GM12875 (cell line): ENCODE measurements around the gene SLC22A3.
A peak's percentile ranks its signal among the peaks of the same experiment; 100 is the strongest.

Experiments used
- H3K4me3 ChIP-seq: one replicate; pipeline ENCODE4 v1.5.1; 2011; ENCODE audit warnings: low read depth, low read length, control low read depth
- TF ChIP-seq, protein P1 (sequence below): IDR thresholded peaks from 2 replicates; pipeline ENCODE4 v1.5.1; 2011; ENCODE audit warnings: low read depth, mild to moderate bottlenecking, control low read depth, inconsistent platforms, low read length, moderate library complexity, borderline replicate concordance; ENCODE audit not compliant: insufficient read depth

Gene SLC22A3

DNA sequence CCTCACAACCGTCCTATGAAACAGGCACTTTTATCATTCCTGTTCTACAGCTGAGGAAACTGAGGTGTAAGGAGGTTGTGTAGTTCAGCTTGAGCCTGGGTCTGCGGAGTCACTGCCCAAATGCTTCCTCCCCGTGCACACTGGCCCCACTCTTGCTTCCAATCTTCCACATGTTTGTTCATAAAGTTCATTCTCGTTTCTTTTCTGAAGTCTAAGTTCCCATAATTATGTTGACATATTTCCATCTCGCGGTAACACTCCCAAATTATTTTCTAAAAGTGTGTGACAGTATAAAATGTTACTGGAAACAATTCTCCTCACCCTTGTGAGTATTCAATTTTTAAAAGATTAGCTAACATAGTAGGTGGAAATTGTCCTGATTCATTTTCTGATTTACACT lies 106.9 kb downstream of the SLC22A3 start:
- no peak overlapping the region for H3K4me3 ChIP-seq
- TF ChIP-seq, protein P1, sequence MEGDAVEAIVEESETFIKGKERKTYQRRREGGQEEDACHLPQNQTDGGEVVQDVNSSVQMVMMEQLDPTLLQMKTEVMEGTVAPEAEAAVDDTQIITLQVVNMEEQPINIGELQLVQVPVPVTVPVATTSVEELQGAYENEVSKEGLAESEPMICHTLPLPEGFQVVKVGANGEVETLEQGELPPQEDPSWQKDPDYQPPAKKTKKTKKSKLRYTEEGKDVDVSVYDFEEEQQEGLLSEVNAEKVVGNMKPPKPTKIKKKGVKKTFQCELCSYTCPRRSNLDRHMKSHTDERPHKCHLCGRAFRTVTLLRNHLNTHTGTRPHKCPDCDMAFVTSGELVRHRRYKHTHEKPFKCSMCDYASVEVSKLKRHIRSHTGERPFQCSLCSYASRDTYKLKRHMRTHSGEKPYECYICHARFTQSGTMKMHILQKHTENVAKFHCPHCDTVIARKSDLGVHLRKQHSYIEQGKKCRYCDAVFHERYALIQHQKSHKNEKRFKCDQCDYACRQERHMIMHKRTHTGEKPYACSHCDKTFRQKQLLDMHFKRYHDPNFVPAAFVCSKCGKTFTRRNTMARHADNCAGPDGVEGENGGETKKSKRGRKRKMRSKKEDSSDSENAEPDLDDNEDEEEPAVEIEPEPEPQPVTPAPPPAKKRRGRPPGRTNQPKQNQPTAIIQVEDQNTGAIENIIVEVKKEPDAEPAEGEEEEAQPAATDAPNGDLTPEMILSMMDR: no peak

DNA sequence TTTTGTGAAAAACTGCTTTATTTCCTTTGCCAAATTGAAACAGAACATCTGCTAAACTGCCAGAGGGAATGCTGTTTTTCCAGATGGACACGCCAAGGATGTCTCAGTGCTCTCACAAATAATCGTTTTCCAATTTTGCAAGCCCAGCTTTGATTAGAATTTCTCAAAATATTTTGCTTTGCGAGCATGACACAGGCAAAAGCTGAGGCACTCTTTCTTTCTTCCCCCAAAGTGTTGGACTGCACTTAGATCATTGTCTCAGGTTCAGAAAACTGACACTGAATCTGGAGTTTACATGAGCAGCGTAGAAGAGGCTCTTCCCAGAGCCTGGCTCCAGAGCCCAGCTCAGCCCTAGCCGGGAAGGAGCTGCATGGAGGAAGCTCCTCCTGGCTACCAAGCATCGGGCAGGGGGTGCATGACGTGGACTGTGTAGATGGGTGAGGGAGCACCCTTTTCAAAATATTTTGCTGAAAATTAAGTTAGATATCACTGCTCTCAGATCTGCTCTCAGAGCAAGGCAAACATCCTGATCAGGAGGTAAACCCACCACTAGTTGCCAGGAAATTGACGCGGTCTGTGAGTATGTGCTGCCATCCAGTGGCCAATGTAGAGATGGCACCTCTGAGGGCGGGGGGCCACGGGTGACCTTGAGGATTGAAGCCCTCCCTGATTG lies 107.5 kb downstream of the SLC22A3 start:
- no peak overlapping the region for H3K4me3 ChIP-seq

DNA sequence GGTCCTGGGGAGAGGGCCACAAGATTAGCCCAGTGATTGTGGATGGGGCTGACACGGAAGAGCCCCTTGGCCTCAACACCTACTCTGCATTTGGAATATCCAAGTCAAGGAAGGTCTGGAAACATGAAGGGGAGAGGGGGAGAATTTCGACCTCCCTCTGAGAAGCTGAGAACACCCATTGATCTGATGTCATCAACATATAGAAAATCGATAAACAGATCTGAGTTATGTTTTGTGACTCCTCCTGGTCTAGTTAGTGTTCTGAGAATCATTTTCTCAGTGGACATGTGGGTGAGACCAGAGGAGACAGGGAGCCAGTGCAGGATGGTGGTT lies 108.0 kb downstream of the SLC22A3 start:
- no peak overlapping the region for H3K4me3 ChIP-seq
- TF ChIP-seq, protein P1: no peak

More for the DNA sequence above, 107.5 kb downstream of the SLC22A3 start:
- TF ChIP-seq, protein P1: peak; percentile 81

DNA sequence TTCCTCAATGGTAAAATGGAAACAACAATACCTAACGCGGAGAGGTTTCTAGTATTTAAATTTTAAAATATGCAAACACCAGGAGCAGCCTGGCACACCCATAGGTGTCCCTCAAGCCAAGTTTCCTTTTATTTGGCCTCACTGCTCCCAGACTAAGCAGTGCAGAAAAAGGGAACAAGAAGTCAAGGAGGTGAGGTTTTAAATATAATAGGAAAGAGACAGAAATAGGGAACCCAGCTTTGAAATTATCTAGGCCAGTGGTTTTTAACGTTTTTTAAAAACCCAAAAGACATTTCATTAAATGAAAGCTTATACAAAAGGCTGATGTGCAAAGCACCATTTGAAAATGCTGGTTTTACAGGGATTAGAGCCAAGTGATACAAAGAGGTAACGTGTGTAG lies 109.6 kb downstream of the SLC22A3 start:
- H3K4me3 ChIP-seq: no peak overlapping the region
- TF ChIP-seq, protein P1: no peak

DNA sequence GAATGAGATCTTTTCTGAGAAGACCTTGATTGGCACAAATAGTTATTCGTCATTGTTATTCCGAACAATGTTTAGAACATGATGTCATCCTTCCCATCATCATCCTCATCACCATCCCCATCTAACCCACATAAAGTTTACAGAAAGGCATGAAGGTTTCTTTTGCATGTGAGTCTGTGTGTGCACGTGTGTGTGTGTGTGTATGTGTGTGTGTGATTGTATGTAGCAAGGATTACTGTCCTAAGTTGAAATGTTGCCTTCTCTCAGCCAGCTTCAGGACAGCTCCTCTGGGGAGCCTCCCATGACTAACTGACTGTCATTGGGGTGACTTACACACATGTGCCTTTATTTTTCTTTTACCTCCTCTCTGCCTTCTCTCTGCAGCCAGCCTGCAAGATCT lies 113.5 kb downstream of the SLC22A3 start:
- H3K4me3 ChIP-seq: no peak overlapping the region
- TF ChIP-seq, protein P1: no peak

DNA sequence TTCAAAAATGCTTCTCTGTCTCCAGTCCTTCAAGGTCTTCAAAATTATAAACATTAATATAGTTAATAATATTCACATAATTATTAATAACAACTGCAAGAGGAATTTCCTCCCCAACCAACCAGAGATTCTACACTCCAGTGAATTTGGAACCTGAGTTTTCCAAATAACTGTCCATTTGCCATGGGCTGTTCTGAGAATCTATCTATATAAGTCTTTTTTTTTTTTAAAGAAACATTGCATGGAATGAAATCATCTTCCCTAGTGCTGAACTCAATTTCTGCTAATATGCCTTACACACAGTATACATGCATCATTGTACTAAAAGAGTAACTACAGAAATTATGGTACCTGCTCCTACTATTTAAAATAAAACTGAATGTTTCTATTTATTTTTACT lies 113.9 kb downstream of the SLC22A3 start:
- TF ChIP-seq, protein P1: no peak

DNA sequence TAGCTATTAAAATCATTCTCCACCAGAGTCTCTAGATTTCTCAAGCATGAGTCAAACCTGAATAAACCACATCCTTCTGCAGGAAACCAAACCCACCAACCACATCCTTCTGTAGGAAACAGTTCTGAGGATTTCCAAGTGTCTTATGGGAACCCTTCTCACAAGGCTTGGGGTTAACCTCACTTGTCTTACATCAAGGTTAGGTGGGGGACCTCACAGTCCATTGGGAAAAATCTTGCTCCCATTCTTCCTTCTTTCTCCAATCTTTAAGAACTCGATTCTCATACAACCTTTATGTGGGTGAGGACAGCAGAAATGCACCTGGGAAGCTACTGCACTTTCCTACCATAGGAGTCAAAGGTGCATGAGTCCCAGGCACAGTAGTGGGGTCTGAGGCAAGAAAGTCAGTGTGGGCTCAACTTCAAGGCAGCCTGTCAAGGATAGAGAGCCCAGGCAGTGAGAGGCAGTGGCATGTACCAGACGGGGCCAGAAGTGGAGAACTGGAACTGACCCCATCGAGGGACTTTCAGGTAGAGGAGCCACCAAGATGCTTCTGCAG lies 114.5 kb downstream of the SLC22A3 start:
- TF ChIP-seq, protein P1: no peak
- H3K4me3 ChIP-seq: no peak overlapping the region

More for the DNA sequence above, 113.9 kb downstream of the SLC22A3 start:
- no peak overlapping the region for H3K4me3 ChIP-seq
